Measurements from ENCODE around the gene RPS16.

DNA sequence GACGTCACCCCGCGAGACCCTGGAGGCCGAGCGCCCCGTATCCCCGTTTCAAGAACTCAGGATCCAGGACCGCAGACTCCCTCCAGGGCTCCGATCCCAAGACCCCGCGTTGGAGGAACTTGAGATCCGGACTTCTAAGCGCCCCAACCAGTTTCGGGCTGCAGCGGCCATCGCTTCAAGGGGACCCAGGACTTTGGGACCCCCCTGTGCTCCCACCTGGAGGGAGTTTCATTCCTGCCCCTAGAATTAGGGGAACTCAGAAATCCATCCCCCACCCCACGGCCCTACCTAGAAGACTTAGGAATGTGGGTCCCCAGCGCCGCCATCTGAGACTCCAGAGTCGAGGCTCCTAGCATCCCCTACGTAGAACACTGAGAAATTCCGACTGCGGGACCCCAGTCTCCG, 22.9 kb downstream of the RPS16 start:
- TF ChIP-seq SUZ12 (IDR thresholded peaks at IDR 0.05; ENCODE audit: extremely low read depth, insufficient read depth, insufficient read length): no peak
- TF ChIP-seq YY1 (IDR thresholded peaks at IDR 0.05; ENCODE audit: insufficient read depth, insufficient read length): no peak
